Activated gamma-delta T cell (primary cell): ENCODE data around the gene RAB11FIP3.
"Not testable (repeated sequence)": the region's sequence is repeated elsewhere in the genome, so short reads cannot be mapped to it uniquely, and the experiment has no call there.

Experiments used
- DNase-seq: peaks from one replicate; lab custom pipeline; 2025; lab: John Stamatoyannopoulos, UW

The RAB11FIP3 gene

GRCh38 chr16:391885-392335, 33.5 kb upstream of the RAB11FIP3 start:
- peak; percentile 52 for DNase-seq

GRCh38 chr16:392450-393030, 32.9 kb upstream of the RAB11FIP3 start:
- no peak for DNase-seq

GRCh38 chr16:396199-396598, 29.2 kb upstream of the RAB11FIP3 start:
- no peak for DNase-seq

GRCh38 chr16:396605-397004, 28.8 kb upstream of the RAB11FIP3 start:
- DNase-seq = no peak

- no peak for DNase-seq
Observed at GRCh38 chr16:397135-397661, 28.3 kb upstream of the RAB11FIP3 start, which contains the start of gene NME4. NME4 (plus strand) TSS chr16:397199; CDS start chr16:397223, 24 bp downstream.

GRCh38 chr16:397736-398332, 27.6 kb upstream of the RAB11FIP3 start:
- DNase-seq = no peak

- no peak for DNase-seq
Observed at GRCh38 chr16:398561-399339, 26.7 kb upstream of the RAB11FIP3 start.

GRCh38 chr16:399340-400019, 26.0 kb upstream of the RAB11FIP3 start:
- no peak for DNase-seq

- DNase-seq = no peak
Observed at GRCh38 chr16:400061-400591, 25.3 kb upstream of the RAB11FIP3 start.

- DNase-seq = peak; percentile 98
Observed at GRCh38 chr16:401468-402348, 23.7 kb upstream of the RAB11FIP3 start, which contains the start of gene DECR2. DECR2 (plus strand) TSS chr16:401885; CDS start chr16:401964, 79 bp downstream.

GRCh38 chr16:404971-405486, 20.4 kb upstream of the RAB11FIP3 start:
- DNase-seq = no peak

GRCh38 chr16:405548-406506, 19.6 kb upstream of the RAB11FIP3 start:
- no peak for DNase-seq

- DNase-seq = no peak
Observed at GRCh38 chr16:407253-407652, 18.2 kb upstream of the RAB11FIP3 start.

- no peak for DNase-seq
Observed at GRCh38 chr16:410516-411178, 14.8 kb upstream of the RAB11FIP3 start.

GRCh38 chr16:411576-412265, 13.7 kb upstream of the RAB11FIP3 start:
- DNase-seq = no peak

GRCh38 chr16:414395-415169, 10.9 kb upstream of the RAB11FIP3 start:
- no peak for DNase-seq

- DNase-seq = not testable (repeated sequence)
Observed at GRCh38 chr16:415170-415498, 10.3 kb upstream of the RAB11FIP3 start.
